Immature natural killer cell (primary cell): ENCODE data around the gene PHACTR1. TPM values are rescaled to one million over a fixed set of nuclear protein-coding genes. Genes with fewer than 3 reads are reported as not detected.

Experiments
- DNase-seq, 3 donors: peaks; one replicate each; pipeline ENCODE4 v3.0.0; 2022; ENCODE audit warnings: mixed read lengths in 1 of 3
- H3K27ac Mint-ChIP-seq, 6 donors: one replicate each; pipeline ENCODE4 v1.8.0; 2020; ENCODE audit warnings: mixed read lengths in 6 of 6, mild to moderate bottlenecking in 5 of 6, inconsistent platforms in 4 of 6, moderate library complexity in 3 of 6
- H3K27me3 Mint-ChIP-seq, 3 donors: one replicate each; pipeline ENCODE4 v1.8.0; 2020 to 2021; ENCODE audit warnings: low read depth in 3 of 3, mild to moderate bottlenecking in 3 of 3, mixed read lengths in 3 of 3, moderate library complexity in 3 of 3, inconsistent platforms in 1 of 3
- H3K36me3 Mint-ChIP-seq, 3 donors: one replicate each; pipeline ENCODE4 v1.8.0; 2020; ENCODE audit warnings: mixed read lengths in 3 of 3, inconsistent platforms in 2 of 3, mild to moderate bottlenecking in 2 of 3
- H3K4me1 Mint-ChIP-seq, 2 donors: one replicate each; pipeline ENCODE4 v1.8.0; 2020; ENCODE audit warnings: inconsistent platforms in 2 of 2, mild to moderate bottlenecking in 2 of 2, mixed read lengths in 2 of 2, moderate library complexity in 1 of 2
- H3K4me3 Mint-ChIP-seq, 5 donors: one replicate each; pipeline ENCODE4 v1.8.0; 2020; ENCODE audit warnings: mild to moderate bottlenecking in 5 of 5, mixed read lengths in 5 of 5, inconsistent platforms in 3 of 5, moderate library complexity in 3 of 5
- H3K9me3 Mint-ChIP-seq, 6 donors: one replicate each; pipeline ENCODE4 v1.8.0; 2020; ENCODE audit warnings: mild to moderate bottlenecking in 6 of 6, mixed read lengths in 6 of 6, inconsistent platforms in 4 of 6, moderate library complexity in 3 of 6
- polyA plus RNA-seq, 3 donors: library from polyadenylated mRNA; unstranded; fragments of 300-500 nt; fragmentation: Illumina TruSeq; gene quantifications; one replicate each; pipeline ENCODE4 v1.2.3, GENCODE V29; 2021

The PHACTR1 gene
- polyA plus RNA-seq, 3 donors from 2014 or later, result 0.41 to 1.1 (median 0.43) TPM

DNA sequence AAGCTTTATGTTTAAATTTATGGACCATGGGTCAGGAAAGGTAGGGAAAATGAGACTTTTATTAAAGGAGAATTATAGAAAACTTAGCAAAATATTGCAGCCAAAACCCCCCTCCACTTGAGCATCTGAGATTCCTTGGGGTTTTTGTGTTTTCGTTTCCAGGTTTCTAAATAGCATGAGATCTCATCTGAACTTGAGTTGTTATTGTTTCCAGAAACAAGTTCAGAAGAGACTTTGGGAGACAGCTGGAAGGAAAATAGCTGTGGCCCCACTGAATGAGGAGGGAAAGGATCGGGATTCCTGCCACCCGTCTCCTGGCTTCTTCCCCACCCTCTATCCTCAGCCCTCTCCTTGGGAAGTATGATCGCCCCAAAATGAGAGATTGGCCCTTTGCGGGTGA is 536.2 kb downstream of the PHACTR1 start:
- Mint-ChIP-seq H3K4me1 (no peaks in the 10 kb centered on the region), H3K27me3 (peaks cover 0 to 8% (median 4%) of the 10 kb centered on the region in 3 donors), H3K9me3 (peaks cover 0 to 6% (median 0%) of the 10 kb centered on the region in 6 donors), H3K4me3 (no peak overlapping the region), H3K27ac (no peak overlapping the region), H3K36me3 (no peaks in the 10 kb centered on the region)
- DNase-seq, result no peak

DNA sequence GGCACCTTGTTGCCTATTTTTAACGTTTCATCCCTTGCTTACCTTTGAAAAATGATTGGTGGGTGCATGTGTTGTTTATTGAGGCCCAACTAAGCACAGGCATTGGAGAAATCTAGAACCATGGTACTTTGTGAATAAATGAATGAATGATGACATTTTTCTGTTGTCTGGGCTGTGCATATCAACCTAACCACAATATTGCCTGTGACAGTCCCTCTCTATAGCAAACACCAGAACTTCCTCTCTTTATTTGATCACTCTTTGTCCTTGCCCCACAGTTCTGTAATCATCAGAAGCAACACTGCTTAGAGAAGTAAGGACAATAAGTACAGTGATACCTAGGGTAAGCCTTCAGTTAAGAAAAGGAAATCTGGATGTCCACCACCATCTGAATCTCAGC is 536.7 kb downstream of the PHACTR1 start:
- Mint-ChIP-seq H3K9me3 (peaks cover 0 to 6% (median 0%) of the 10 kb centered on the region in 6 donors), H3K36me3 (no peaks in the 10 kb centered on the region), H3K27ac (no peak overlapping the region), H3K4me1 (no peaks in the 10 kb centered on the region), H3K27me3 (peaks cover 0 to 6% (median 4%) of the 10 kb centered on the region in 3 donors), H3K4me3 (no peak overlapping the region)
- DNase-seq, result no peak

DNA sequence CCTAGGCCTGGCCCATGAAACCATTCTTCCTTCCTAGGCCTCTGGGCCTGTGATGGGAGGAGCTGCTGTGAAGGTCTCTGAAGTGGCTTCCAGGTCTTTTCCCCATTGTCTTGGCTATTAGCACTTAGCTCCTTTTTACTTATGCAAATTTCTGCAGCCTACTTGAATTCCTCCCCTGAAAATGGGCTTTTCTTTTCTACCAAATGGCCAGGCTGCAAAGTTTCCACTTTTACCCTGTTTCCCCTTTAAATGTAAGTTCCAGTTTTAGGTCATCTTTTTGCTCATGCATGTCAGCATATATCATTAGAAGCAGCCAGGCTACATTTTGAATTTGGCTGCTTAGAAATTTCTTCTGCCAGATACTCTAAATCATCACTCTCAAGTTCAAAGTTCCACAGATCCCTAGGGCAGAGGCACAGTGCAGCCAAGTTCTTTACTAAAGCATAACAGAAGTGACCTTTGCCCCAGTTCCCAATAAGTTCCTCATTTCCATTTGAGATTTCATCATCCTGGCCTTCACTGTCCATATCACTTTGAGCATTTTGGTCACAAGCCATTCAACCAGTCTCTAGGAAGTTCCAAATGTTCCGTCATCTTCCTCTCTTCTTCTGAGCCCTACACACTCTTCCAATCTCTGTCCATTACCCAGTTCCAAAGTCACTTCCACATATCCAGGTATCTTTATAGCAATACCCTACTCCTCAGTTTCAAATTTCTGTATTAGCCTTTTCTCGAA is 539.9 kb downstream of the PHACTR1 start:
- Mint-ChIP-seq H3K27ac (no peak overlapping the region), H3K27me3 (peaks cover 2 to 4% (median 2%) of the 10 kb centered on the region in 3 donors), H3K36me3 (no peaks in the 10 kb centered on the region), H3K4me1 (no peaks in the 10 kb centered on the region), H3K9me3 (peaks cover 0 to 6% (median 0%) of the 10 kb centered on the region in 6 donors), H3K4me3 (no peak overlapping the region)
- no peak for DNase-seq

DNA sequence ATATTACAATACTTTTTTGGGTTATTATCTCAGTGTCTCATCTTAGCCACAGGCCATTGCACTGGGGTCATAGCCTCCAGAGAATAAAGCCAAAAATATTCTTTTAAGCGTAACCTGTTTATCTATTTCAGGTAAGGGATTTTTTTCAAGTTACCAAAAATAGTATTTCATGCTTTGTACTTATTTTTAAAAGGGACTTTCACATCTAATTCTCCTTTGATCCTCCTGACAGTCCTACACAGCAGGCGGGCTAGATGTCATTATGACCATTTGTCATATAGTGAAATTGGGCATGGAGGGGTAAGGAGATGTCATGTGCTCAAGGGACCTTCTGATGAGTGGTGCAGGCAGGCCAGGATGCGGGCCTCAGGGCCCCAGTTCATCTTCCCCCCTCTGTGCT is 542.8 kb downstream of the PHACTR1 start:
- Mint-ChIP-seq H3K4me3 (no peak overlapping the region), H3K36me3 (no peaks in the 10 kb centered on the region), H3K27ac (no peak overlapping the region), H3K27me3 (peaks cover 2 to 3% (median 2%) of the 10 kb centered on the region in 3 donors), H3K9me3 (peaks cover 0 to 6% (median 0%) of the 10 kb centered on the region in 6 donors), H3K4me1 (no peaks in the 10 kb centered on the region)
- DNase-seq, result no peak

DNA sequence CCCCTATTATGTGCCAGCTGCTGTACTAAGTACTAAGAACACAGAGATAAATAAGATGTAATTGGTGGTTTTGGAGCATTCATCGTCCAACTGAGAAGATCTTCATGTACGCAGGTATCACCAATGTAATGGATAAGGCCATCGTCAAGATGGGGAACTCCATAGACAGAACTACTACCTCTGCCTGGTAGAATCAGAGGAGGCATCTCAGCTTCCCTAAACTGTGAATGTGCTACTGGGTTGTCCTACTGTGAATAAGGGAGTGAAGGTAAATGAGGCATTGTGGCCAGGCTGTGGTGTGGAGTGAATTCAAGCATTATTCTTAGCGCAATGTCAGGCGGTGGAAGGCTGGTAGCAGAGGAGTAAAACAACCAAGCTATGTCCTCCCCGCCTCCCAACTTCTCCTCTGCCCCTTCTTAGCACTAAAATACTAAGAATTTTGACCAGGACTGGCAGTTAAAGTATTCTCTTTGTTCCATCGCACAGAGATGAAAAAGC is 543.6 kb downstream of the PHACTR1 start:
- peaks cover 0 to 6% (median 0%) of the 10 kb centered on the region in 6 donors for H3K9me3 Mint-ChIP-seq
- DNase-seq, result no peak
- no peak overlapping the region for H3K27ac Mint-ChIP-seq
- H3K36me3 Mint-ChIP-seq, result no peaks in the 10 kb centered on the region
- H3K27me3 Mint-ChIP-seq, result peaks cover 2 to 3% (median 2%) of the 10 kb centered on the region in 3 donors
- no peaks in the 10 kb centered on the region for H3K4me1 Mint-ChIP-seq
- H3K4me3 Mint-ChIP-seq, result no peak overlapping the region

DNA sequence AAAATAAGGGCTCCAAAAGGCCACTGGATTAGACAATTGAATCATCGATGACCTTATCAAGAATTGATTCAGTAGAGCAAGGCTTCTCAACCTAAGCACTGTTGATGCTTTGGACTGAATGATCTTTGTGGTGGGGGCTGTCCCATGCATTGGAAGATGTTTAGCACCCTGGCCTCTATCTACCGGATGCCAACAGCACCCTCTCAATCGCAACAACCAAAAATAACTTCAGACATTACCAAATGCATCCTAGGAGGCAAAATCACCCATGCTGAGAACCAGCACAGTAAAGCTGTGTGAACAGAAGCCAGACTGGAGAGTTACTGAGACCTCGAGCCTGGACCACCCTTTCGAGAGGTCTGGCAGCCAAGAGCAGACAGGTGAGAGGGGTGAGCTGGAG is 544.3 kb downstream of the PHACTR1 start:
- H3K27me3 Mint-ChIP-seq, result peaks cover 2 to 3% (median 2%) of the 10 kb centered on the region in 3 donors
- no peaks in the 10 kb centered on the region for H3K4me1 Mint-ChIP-seq
- peaks cover 0 to 3% (median 3%) of the 10 kb centered on the region in 3 donors for H3K36me3 Mint-ChIP-seq
- no peak for DNase-seq
- no peak overlapping the region for H3K27ac Mint-ChIP-seq
- no peak overlapping the region for H3K4me3 Mint-ChIP-seq
- peaks cover 0 to 6% (median 0%) of the 10 kb centered on the region in 6 donors for H3K9me3 Mint-ChIP-seq

DNA sequence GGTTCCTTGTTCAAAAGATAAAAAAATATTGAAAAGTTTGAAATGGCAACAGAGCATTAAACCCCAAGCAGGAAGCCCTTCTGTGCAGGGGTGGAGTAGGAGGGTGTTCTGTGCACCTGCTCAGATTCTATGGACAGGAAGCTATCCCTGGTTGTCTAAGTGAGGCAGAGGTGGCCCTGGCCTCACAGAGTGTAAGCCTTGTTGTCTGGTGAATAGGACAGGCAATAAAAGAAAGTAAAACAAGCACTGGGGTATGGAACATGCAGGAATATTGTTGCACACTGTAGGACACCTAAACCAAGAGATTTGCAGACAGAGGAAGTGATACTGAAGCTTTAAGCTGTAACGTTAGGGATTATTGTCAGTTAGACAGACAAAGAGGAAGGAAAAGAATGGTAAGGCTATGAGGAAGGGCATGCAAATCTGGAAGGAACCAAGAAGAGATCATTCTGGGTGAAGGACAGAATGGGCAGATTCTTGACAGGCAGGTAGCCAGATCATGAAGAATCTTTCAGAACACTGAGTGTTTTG is 545.0 kb downstream of the PHACTR1 start:
- Mint-ChIP-seq H3K4me1 (no peaks in the 10 kb centered on the region), H3K27me3 (peaks cover 2 to 3% (median 2%) of the 10 kb centered on the region in 3 donors), H3K36me3 (peaks cover 0 to 6% (median 4%) of the 10 kb centered on the region in 3 donors), H3K9me3 (peaks cover 0 to 3% (median 0%) of the 10 kb centered on the region in 6 donors), H3K27ac (peak overlapping the region in 1 of 6 donors; percentile 13), H3K4me3 (no peak overlapping the region)
- no peak for DNase-seq

DNA sequence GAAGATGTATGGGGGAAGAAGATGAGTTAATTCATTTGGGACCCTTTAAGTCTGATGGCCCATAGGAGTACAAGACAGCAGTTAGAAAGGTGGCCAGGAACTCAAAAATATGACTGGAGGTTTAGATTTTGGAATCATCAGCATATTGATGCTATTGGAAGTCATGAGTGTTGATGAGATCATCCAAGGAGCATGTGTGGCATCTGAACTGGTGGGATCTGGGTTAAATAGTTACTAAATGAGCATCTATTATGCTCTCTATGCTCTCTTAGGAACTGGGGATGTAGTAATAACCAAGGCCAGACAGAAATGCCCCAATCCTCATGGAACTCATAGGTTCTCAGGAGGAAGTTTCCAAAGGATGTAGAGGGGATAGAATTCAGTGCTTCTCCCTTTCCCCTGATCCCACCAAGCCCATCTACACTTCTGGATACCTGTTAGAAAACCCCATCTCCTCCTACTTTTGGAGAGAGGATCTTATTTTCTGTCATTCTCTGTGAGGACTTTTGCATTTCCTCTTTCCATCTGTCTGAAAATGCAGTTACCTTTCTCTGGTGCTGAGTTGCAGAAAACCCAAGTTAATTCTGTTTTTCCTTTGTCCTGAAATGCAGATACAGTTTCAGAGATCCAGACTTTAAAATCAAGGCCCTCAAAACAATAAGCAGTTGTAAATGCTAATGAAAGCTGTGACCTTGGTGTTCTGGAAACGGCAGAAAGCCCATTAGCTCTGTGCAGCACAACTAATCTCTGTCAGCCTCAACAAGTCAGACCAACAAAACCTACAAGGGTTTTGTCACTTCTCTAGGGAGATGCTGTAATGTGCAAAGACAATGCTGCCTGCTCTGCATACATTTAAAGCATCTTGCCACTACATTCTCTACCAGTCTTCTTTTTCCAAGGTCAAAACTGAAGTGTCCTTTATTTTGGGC is 546.0 kb downstream of the PHACTR1 start:
- H3K4me1 Mint-ChIP-seq, result no peaks in the 10 kb centered on the region
- H3K4me3 Mint-ChIP-seq, result no peak overlapping the region
- no peak overlapping the region for H3K27ac Mint-ChIP-seq
- DNase-seq, result no peak
- H3K27me3 Mint-ChIP-seq, result peaks cover 2 to 5% (median 3%) of the 10 kb centered on the region in 3 donors
- peaks cover 0 to 11% (median 6%) of the 10 kb centered on the region in 3 donors for H3K36me3 Mint-ChIP-seq
- no peaks in the 10 kb centered on the region for H3K9me3 Mint-ChIP-seq

DNA sequence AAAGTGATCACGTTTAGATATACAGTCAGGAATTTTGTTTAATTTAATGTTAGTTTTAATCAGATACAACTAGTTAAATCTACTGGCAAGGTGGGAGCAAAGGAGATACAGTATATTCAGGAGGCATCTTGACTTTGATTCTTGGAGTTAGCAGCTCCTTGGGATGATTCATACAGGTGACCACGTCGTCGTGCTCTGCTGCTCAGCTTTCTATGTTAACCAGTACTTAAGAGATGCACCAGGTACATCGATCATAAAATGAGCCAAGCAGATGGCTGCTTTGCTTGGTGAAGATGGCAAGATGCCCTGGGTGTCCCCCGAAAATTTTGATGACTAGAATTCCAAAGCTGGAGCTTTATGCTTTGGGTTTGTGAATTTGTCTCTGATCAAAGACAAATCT is 547.1 kb downstream of the PHACTR1 start:
- H3K4me1 Mint-ChIP-seq, result no peaks in the 10 kb centered on the region
- no peak overlapping the region for H3K4me3 Mint-ChIP-seq
- peaks cover 0 to 11% (median 6%) of the 10 kb centered on the region in 3 donors for H3K36me3 Mint-ChIP-seq
- no peak for DNase-seq
- H3K27ac Mint-ChIP-seq, result no peak overlapping the region
- H3K9me3 Mint-ChIP-seq, result no peaks in the 10 kb centered on the region
- peaks cover 2 to 5% (median 3%) of the 10 kb centered on the region in 3 donors for H3K27me3 Mint-ChIP-seq

DNA sequence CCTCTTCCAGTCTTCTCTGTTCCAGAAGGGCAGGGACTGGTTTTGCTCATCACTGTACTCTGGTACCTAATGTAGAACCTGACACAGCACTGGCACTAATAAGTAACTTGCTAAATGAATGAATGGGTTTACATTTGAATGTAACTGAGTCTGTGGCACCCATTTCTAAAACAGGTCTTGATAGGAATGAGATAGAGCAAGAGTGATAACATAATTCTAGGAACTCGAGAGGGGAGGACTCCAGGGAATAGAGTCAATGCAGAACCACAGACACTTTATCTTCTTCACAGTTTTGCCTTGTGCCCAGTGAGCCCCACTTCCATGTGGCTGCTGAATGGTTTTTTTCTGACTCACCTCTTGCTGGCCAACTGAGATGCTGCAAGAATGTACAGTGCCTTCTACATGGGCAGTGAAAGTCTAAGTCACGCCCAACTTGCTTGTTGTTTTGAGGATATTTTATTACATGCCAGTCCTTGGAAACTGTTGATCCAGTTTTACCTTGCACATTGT is 550.6 kb downstream of the PHACTR1 start:
- peaks cover 4 to 6% (median 5%) of the 10 kb centered on the region in 3 donors for H3K27me3 Mint-ChIP-seq
- H3K36me3 Mint-ChIP-seq, result peaks cover 0 to 11% (median 9%) of the 10 kb centered on the region in 3 donors
- DNase-seq, result no peak
- H3K4me1 Mint-ChIP-seq, result peaks cover 0 to 1% of the 10 kb centered on the region in 2 donors
- H3K27ac Mint-ChIP-seq, result no peak overlapping the region
- H3K9me3 Mint-ChIP-seq, result no peaks in the 10 kb centered on the region
- no peak overlapping the region for H3K4me3 Mint-ChIP-seq

DNA sequence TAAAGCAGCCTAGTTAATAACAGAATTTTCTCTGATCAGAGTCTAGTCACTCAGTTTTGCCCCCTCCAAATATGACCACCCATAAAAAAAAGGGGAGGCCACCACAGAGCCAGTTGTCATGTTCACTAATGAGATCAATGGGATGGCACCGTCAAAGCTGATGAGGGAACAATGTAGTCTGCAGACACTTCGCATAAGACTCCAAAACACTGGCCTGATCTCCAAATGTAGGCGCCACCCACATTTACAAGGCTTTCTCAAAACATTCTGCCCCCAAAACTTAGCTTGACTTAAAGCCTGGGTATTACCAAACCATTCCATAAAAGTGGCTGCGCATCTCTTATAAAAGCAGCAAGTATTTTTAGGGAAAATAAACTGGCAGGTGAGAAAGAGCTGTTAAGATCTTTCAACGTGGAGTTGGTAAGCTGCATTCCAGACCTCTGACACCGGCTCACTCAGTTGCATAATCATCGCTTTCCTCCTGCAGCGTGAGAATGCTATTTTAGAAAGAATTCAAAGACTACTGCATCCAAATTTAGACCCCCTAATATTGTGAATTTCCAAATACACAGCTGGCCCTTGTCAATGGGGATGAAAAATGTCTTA is 552.4 kb downstream of the PHACTR1 start:
- no peaks in the 10 kb centered on the region for H3K9me3 Mint-ChIP-seq
- H3K4me1 Mint-ChIP-seq, result peaks cover 14 to 15% of the 10 kb centered on the region in 2 donors
- H3K27ac Mint-ChIP-seq, result no peak overlapping the region
- peaks cover 4 to 9% (median 6%) of the 10 kb centered on the region in 3 donors for H3K27me3 Mint-ChIP-seq
- H3K4me3 Mint-ChIP-seq, result no peak overlapping the region
- peaks cover 0 to 11% (median 9%) of the 10 kb centered on the region in 3 donors for H3K36me3 Mint-ChIP-seq
- DNase-seq, result no peak

DNA sequence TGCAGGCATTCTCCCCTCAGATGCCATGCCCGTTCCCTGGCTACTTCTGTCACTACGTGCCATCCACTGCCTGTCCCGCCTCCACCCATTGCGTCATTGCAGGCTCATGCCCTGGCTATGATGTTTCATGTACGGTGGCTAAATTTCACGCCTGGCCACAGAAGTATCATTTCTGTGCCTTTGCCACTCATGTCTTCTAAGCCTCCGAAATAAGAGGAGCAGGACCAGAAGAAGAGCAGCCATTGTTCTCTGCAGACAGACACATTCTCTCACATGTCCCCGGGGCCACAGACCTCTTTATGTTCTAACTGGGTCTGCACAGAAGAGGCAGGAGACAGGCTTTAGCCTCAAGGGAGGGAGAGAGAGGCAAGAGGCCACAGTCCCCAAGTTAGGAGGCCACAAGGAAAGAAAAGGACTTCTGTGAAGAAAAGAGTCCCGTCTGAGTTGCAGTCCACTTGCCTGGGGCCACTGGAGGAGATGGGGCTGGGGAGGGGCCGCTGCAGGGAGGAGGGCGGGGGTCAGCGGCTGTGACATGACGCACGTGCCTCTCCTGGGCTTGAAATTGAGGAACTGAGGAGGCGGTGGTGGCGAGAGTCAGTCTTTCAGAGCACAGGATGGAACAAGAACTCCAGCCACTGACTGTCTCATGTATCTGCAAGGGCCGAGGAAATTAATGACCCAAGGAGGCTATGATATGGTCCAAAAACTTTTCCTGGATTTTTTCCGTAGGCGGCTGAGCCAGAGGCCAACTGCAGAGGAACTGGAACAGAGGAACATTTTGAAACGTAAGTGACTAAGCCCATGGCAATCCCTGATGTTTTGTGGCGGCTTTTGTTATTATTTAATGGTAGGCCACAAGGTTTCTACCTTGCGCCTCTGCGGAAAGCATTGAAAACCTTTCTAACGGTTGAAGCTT is 555.8 kb downstream of the PHACTR1 start:
- Mint-ChIP-seq H3K27ac (peak overlapping the region in 3 of 6 donors; percentile 8 to 76 (median 54)), H3K27me3 (peaks cover 6 to 7% (median 7%) of the 10 kb centered on the region in 3 donors), H3K4me1 (peaks cover 31 to 32% of the 10 kb centered on the region in 2 donors), H3K9me3 (no peaks in the 10 kb centered on the region), H3K4me3 (peak overlapping the region in 2 of 5 donors; percentile 41 to 57), H3K36me3 (peaks cover 0 to 6% (median 3%) of the 10 kb centered on the region in 3 donors)
- no peak for DNase-seq
